Esophagus muscularis mucosa (tissue), 4 donors: ENCODE data around the gene FCGR2B.
"Not testable (repeated sequence)": the region's sequence is repeated elsewhere in the genome, so short reads cannot be mapped to it uniquely, and the experiment has no call there.

Experiments used
- CTCF ChIP-seq, 3 experiments: fragments of 200-600 bp in 2 of 3; fragments of 450-650 bp in 1 of 3; sonication (generic) in 2 of 3; IDR thresholded peaks; one replicate each; pipeline ENCODE4 v1.5.1; 2017 to 2019; ENCODE audit warnings: antibody characterized with exemption in 3 of 3, mild to moderate bottlenecking in 2 of 3, moderate library complexity in 1 of 3
- EP300 ChIP-seq: sonication (generic); formaldehyde crosslinking; IDR thresholded peaks from one replicate; pipeline ENCODE4 v1.6.1; 2017; ENCODE audit warnings: antibody characterized with exemption
- POLR2AphosphoS5 ChIP-seq, 2 donors: sonication (generic); formaldehyde crosslinking; IDR thresholded peaks; one replicate each; pipeline ENCODE4 v1.6.1; 2017; ENCODE audit warnings: antibody characterized with exemption in 2 of 2

- not testable (repeated sequence) for TF ChIP-seq EP300; POLR2AphosphoS5 (IDR thresholded peaks at IDR 0.05); CTCF (IDR thresholded peaks at IDR 0.05)
These were observed 9.0 kb upstream of the FCGR2B start for GRCh38 chr1:161653971-161654370.
